ENCODE results near the gene FBXL4. TPM values are rescaled to one million over a fixed set of nuclear protein-coding genes. Genes with fewer than 3 reads are reported as not detected.
"Not testable (repeated sequence)": the region's sequence is repeated elsewhere in the genome, so short reads cannot be mapped to it uniquely, and the experiment has no call there.

The FBXL4 gene
- total and polyA plus RNA-seq, 2 of the 8 experiments (the other 6 are each of a cell fraction or from before 2014, with no cell fraction given), result 6.9 to 13.8 TPM

DNA sequence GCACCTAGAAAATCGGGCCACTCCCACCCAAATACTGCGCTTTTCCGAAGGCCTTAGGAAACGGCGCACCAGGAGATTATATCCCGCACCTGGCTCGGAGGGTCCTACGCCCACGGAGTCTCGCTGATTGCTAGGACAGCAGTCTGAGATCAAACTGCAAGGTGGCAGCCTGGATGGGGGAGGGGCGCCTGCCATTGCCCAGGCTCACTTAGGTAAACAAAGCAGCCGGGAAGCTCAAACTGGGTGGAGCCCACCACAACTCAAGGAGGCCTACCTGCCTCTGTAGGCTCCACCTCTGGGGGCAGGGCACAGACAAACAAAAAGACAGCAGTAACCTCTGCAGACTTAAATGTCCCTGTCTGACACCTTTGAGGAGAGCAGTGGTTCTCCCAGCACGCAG is 36.8 kb downstream of the FBXL4 start:
- H2BK15ac ChIP-seq (ENCODE audit: low read length); H2BK5ac ChIP-seq (ENCODE audit: low read depth, low read length); H3K27me3 ChIP-seq (replicated peaks in 1 of 4; ENCODE audit: control insufficient read depth in 3 of 4, extremely low read depth in 1 of 4, insufficient read depth in 3 of 4, low read length in 3 of 4); H2BK20ac ChIP-seq (ENCODE audit: low read length); H2BK120ac ChIP-seq (replicated peaks; ENCODE audit: low read depth, low read length); H3K23me2 ChIP-seq (ENCODE audit: low read depth, low read length); H3K79me1 ChIP-seq (ENCODE audit: low read depth, low read length); H3K79me2 ChIP-seq (ENCODE audit: control insufficient read depth in 1 of 2, insufficient read depth in 2 of 2, low read length in 2 of 2); H2BK12ac ChIP-seq (ENCODE audit: low read depth, low read length); H3K4me3 ChIP-seq (ENCODE audit: extremely low read depth in 1 of 4, insufficient read depth in 2 of 4, low read depth in 3 of 4, low read length in 4 of 4); H4K91ac ChIP-seq (replicated peaks; ENCODE audit: insufficient read length, low read length); H3K4ac ChIP-seq (replicated peaks; ENCODE audit: insufficient read length, low read depth, low read length); DNase-seq (ENCODE audit: low read depth in 1 of 2, low spot score in 2 of 2); H3K4me1 ChIP-seq (replicated peaks in 1 of 4; ENCODE audit: control insufficient read depth in 3 of 4, insufficient read depth in 4 of 4, low read length in 3 of 4); CTCF ChIA-PET (ENCODE audit: partially characterized antibody); H3K56ac ChIP-seq (replicated peaks; ENCODE audit: insufficient read length, low read depth, low read length); H4K5ac ChIP-seq (ENCODE audit: insufficient read length, low read depth, low read length); H3K36me3 ChIP-seq (ENCODE audit: control insufficient read depth in 2 of 4, insufficient read depth in 4 of 4, low read length in 3 of 4); H3K27ac ChIP-seq (ENCODE audit: low read depth, low read length); H3K4me2 ChIP-seq (ENCODE audit: insufficient read depth in 1 of 2, low read depth in 2 of 2, low read length in 2 of 2); H2AFZ ChIP-seq (ENCODE audit: low read length); H3K18ac ChIP-seq (ENCODE audit: extremely low read depth, low read length); POLR2A ChIA-PET (ENCODE audit: partially characterized antibody); H2AK5ac ChIP-seq (ENCODE audit: low read depth, low read length); H3K14ac ChIP-seq (ENCODE audit: insufficient read length); H4K20me1 ChIP-seq (replicated peaks in 1 of 2; ENCODE audit: control insufficient read depth in 1 of 2, insufficient read depth in 2 of 2, low read length in 2 of 2); H4K8ac ChIP-seq (ENCODE audit: extremely low read depth, insufficient read depth, low read length); H3K9ac ChIP-seq (replicated peaks in 1 of 4; ENCODE audit: extremely low read depth in 1 of 4, low read depth in 3 of 4, low read length in 3 of 4); FAIRE-seq; H3K23ac ChIP-seq (ENCODE audit: insufficient read length): not testable (repeated sequence)
- 89% methylated on average over 12 of the region's 13 CpGs; no CpG with 5 or more reads in 1 of the 2 experiments for WGBS, 2 experiments (ENCODE audit: extremely low coverage in 1 of 2, insufficient coverage in 1 of 2, insufficient read length in 1 of 2, insufficient replicate concordance in 2 of 2, low coverage in 1 of 2, low lambda C conversion rate in 2 of 2, missing lambda C conversion rate in 1 of 2)
- H3K9me3 ChIP-seq (ENCODE audit: insufficient read depth in 2 of 2, low read depth in 1 of 2, low read length in 1 of 2), result peaks cover 5 to 17% of the 10 kb centered on the region in 2 experiments; a peak in 2 of 4 replicates

Measured in H1 (cell line).